ENCODE data around the gene PEAK3. TPM values are rescaled to one million over a fixed set of nuclear protein-coding genes. Genes with fewer than 3 reads are reported as not detected.

Gene PEAK3
- 0.28 TPM for total RNA-seq

GRCh38 chr19:2282062-2282861 lies at the start of gene PEAK3:
Gene PEAK3 (minus strand): TSS chr19:2282175. CDS start chr19:2280931, 1,244 bp downstream.
- ATAC-seq: peak; percentile 79
- peak; percentile 69 for DNase-seq (ENCODE audit: low spot score)

- peak; percentile 58 for DNase-seq (ENCODE audit: low spot score)
- ATAC-seq: peak; percentile 70
Observed at GRCh38 chr19:2330632-2331284, 48.8 kb upstream of the PEAK3 start.

GRCh38 chr19:2330255-2330631 lies 48.3 kb upstream of the PEAK3 start:
- no peak for ATAC-seq
- DNase-seq (ENCODE audit: low spot score): no peak

GRCh38 chr19:2329501-2329916 lies 47.5 kb upstream of the PEAK3 start:
- DNase-seq (ENCODE audit: low spot score): no peak
- ATAC-seq: no peak

GRCh38 chr19:2329149-2329478 lies 47.1 kb upstream of the PEAK3 start:
- DNase-seq (ENCODE audit: low spot score): no peak
- ATAC-seq: no peak

GRCh38 chr19:2328401-2329148 lies 46.6 kb upstream of the PEAK3 start, which contains the start of the genes LSM7 and SPPL2B:
Gene LSM7 (minus strand): TSS chr19:2328586. CDS start chr19:2328566, 20 bp downstream.
Gene SPPL2B (plus strand): TSS chr19:2328684. CDS start chr19:2328710, 26 bp downstream.
- peak; percentile 90 for ATAC-seq
- DNase-seq (ENCODE audit: low spot score): peak; percentile 93

- DNase-seq (ENCODE audit: low spot score): no peak
- ATAC-seq: peak; percentile 13
Observed at GRCh38 chr19:2327773-2328400, 45.9 kb upstream of the PEAK3 start.

- DNase-seq (ENCODE audit: low spot score) (no peak), ATAC-seq (no peak)
Observed at GRCh38 chr19:2326699-2327360, 44.9 kb upstream of the PEAK3 start.

GRCh38 chr19:2325281-2326046 lies 43.5 kb upstream of the PEAK3 start:
- no peak for ATAC-seq
- DNase-seq (ENCODE audit: low spot score): no peak

GRCh38 chr19:2324220-2324948 lies 42.4 kb upstream of the PEAK3 start:
- ATAC-seq (no peak), DNase-seq (ENCODE audit: low spot score) (no peak)

- ATAC-seq: no peak
- DNase-seq (ENCODE audit: low spot score): no peak
Observed at GRCh38 chr19:2323707-2324106, 41.7 kb upstream of the PEAK3 start.

- DNase-seq (ENCODE audit: low spot score): no peak
- ATAC-seq: no peak
Observed at GRCh38 chr19:2321565-2322283, 39.7 kb upstream of the PEAK3 start.

GRCh38 chr19:2320939-2321338 lies 39.0 kb upstream of the PEAK3 start:
- DNase-seq (ENCODE audit: low spot score): no peak
- ATAC-seq: no peak

GRCh38 chr19:2320049-2320448 lies 38.1 kb upstream of the PEAK3 start:
- DNase-seq (ENCODE audit: low spot score) (no peak), ATAC-seq (no peak)

- ATAC-seq: no peak
- no peak for DNase-seq (ENCODE audit: low spot score)
Observed at GRCh38 chr19:2319551-2319950, 37.6 kb upstream of the PEAK3 start.

- ATAC-seq (no peak), DNase-seq (ENCODE audit: low spot score) (no peak)
Observed at GRCh38 chr19:2318923-2319322, 36.9 kb upstream of the PEAK3 start.

- ATAC-seq (no peak), DNase-seq (ENCODE audit: low spot score) (no peak)
Observed at GRCh38 chr19:2317756-2318155, 35.8 kb upstream of the PEAK3 start.

GRCh38 chr19:2317300-2317699 lies 35.3 kb upstream of the PEAK3 start:
- ATAC-seq (no peak), DNase-seq (ENCODE audit: low spot score) (no peak)

Data from left lobe of liver (tissue), 2 donors.